GM23338 (cell line): ENCODE results near the gene KCNIP2.

ENCODE experiments used
- EZH2 ChIP-seq: fragments of 200-600 bp; sonication (generic); IDR thresholded peaks from one replicate; pipeline ENCODE4 v1.8.0; 2017; ENCODE audit warnings: antibody characterized with exemption, mild to moderate bottlenecking, low read depth; ENCODE audit not compliant: unreplicated experiment
- EZH2phosphoT487 ChIP-seq: fragments of 200-600 bp; sonication (generic); IDR thresholded peaks from one replicate; pipeline ENCODE4 v1.8.1; 2018; ENCODE audit warnings: antibody characterized with exemption; ENCODE audit not compliant: unreplicated experiment
- TF ChIP-seq, protein P1 (sequence below), 2 experiments: fragments of 200-600 bp in 1 of 2; sonication (generic) in 1 of 2; conservative IDR thresholded peaks; 2 replicates each; pipeline versions ENCODE4 v1.5.1 to v1.6.1; 2016 to 2017; ENCODE audit warnings: antibody characterized with exemption in 2 of 2, low read depth in 2 of 2, mild to moderate bottlenecking in 2 of 2, moderate library complexity in 1 of 2

DNA sequence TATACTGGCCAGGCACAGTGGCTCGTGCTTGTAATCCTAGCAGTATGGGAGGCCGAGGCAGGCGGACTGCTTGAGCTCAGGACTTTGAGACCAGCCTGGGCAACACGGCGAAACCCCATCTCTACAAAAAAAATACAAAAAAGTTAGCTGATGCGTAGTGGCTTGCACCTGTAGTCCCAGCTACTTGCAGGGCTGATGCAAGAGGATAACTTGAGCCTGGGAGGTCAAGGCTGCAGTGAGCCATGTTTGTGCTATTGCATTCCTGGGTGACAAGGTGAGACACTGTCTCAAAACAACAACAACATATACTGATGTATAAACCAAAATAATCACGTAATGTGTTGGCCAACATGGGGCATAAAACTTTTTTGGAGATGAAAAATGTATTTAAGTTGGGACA lies 53.9 kb downstream of the KCNIP2 start:
- no peak for TF ChIP-seq EZH2
- TF ChIP-seq, protein P1, sequence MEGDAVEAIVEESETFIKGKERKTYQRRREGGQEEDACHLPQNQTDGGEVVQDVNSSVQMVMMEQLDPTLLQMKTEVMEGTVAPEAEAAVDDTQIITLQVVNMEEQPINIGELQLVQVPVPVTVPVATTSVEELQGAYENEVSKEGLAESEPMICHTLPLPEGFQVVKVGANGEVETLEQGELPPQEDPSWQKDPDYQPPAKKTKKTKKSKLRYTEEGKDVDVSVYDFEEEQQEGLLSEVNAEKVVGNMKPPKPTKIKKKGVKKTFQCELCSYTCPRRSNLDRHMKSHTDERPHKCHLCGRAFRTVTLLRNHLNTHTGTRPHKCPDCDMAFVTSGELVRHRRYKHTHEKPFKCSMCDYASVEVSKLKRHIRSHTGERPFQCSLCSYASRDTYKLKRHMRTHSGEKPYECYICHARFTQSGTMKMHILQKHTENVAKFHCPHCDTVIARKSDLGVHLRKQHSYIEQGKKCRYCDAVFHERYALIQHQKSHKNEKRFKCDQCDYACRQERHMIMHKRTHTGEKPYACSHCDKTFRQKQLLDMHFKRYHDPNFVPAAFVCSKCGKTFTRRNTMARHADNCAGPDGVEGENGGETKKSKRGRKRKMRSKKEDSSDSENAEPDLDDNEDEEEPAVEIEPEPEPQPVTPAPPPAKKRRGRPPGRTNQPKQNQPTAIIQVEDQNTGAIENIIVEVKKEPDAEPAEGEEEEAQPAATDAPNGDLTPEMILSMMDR (conservative IDR thresholded peaks at IDR 0.05; ENCODE audit: low read depth in 2 of 2), result no peak
- no peak for TF ChIP-seq EZH2phosphoT487
